ENCODE results near the gene EXOSC5.
A peak's percentile ranks its signal among the peaks of the same experiment; 100 is the strongest.

EXOSC5 gene

DNA sequence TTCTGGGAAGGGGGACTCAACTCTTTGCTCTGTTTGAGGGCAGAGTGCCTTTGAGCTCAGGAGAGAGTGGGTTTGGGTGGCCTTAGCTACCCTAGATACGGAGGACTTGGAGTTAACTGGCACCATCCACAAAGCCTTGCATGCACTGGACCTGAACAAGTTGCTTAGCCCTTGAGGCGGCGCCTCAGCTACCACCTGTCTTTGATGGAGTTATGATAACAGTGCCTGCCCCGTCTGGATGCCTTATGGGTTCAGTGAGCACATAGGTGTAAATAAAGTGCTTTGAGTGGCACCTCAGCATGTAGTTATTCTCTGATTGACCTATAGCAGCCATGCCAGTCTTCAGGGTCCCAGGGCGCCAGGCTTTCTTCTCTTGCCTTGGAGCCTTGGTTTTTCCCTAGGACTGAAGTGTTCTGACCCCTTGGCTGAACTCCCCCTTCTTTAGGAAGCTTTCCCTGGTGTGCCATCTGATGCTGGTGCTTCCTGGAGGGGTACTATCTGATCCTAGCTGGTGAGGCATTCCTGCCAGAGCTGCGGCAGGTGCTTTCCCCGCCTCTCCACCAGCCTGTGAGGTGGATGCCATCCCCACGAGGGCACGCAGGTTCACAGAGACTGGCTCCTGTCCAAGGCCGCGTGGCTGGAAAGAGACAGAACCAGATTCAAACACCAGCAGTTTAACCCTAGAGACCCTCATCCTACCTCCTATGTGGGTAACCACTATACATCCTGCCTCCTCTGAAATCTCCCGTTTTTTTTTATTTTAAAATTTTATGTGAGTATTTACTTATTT is 6.2 kb upstream of the EXOSC5 start:
- Histone ChIP-seq H3K9me3 (ENCODE audit: control insufficient read depth, insufficient read depth, low read depth, low read length) (no peaks in the 10 kb centered on the region), H3K36me3 (ENCODE audit: control insufficient read depth, insufficient read depth, low read length) (no peaks in the 10 kb centered on the region), H3K27me3 (ENCODE audit: control insufficient read depth, insufficient read depth, low read length) (no peaks in the 10 kb centered on the region), H3K27ac (ENCODE audit: low read depth, low read length) (no peak overlapping the region), H3K9ac (ENCODE audit: low read length) (no peak overlapping the region), H3K4me1 (ENCODE audit: control insufficient read depth, insufficient read depth, low read length) (peaks cover 23% of the 10 kb centered on the region), H3K4me3 (ENCODE audit: low read depth, low read length) (no peak overlapping the region)

DNA sequence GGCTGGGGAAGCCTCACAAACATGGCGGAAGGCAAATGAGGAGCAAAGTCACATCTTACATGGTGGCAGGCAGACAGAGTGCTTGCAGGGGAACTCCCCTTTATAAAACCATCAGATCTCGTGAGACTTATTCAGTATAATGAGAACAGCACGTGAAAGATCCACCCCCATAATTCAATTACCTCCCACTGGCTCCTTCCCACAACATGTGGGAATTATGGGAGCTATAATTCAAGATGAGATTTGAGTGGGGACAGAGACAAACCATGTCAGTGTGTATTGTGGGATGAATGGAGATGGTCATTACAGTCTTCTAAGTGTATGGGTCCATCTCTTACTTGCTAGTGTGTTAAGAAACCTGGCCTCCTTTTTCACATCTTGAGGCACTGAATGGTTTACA is 4.9 kb upstream of the EXOSC5 start:
- Histone ChIP-seq H3K9me3 (ENCODE audit: control insufficient read depth, insufficient read depth, low read depth, low read length) (no peaks in the 10 kb centered on the region), H3K27ac (ENCODE audit: low read depth, low read length) (no peak overlapping the region), H3K9ac (ENCODE audit: low read length) (no peak overlapping the region), H3K4me3 (ENCODE audit: low read depth, low read length) (no peak overlapping the region), H3K36me3 (ENCODE audit: control insufficient read depth, insufficient read depth, low read length) (no peaks in the 10 kb centered on the region), H3K4me1 (ENCODE audit: control insufficient read depth, insufficient read depth, low read length) (peaks cover 12% of the 10 kb centered on the region), H3K27me3 (ENCODE audit: control insufficient read depth, insufficient read depth, low read length) (no peaks in the 10 kb centered on the region)

DNA sequence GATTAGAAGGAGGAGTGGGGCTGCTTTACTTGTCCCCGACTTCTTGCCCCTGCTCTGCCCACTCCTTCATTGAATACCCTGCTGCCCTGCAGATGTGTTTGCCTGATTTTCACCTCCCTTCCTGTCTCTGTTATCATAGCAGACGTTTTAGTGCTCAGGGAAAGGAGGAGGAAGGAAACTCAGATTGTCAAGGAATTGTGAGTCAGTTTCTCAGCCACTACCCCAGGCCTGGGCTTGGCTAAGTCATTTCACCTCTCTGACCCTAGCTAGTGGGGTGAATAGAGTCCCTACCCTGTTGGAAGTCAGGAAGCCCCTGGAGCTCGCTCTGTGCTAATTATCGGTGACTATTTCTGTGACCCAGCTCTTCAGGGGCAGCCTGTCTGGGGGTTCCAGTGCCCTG is 4.3 kb upstream of the EXOSC5 start:
- Histone ChIP-seq H3K36me3 (ENCODE audit: control insufficient read depth, insufficient read depth, low read length) (no peaks in the 10 kb centered on the region), H3K4me1 (ENCODE audit: control insufficient read depth, insufficient read depth, low read length) (peaks cover 10% of the 10 kb centered on the region), H3K27me3 (ENCODE audit: control insufficient read depth, insufficient read depth, low read length) (no peaks in the 10 kb centered on the region), H3K9ac (ENCODE audit: low read length) (no peak overlapping the region), H3K27ac (ENCODE audit: low read depth, low read length) (no peak overlapping the region), H3K9me3 (ENCODE audit: control insufficient read depth, insufficient read depth, low read depth, low read length) (no peaks in the 10 kb centered on the region), H3K4me3 (ENCODE audit: low read depth, low read length) (no peak overlapping the region)

DNA sequence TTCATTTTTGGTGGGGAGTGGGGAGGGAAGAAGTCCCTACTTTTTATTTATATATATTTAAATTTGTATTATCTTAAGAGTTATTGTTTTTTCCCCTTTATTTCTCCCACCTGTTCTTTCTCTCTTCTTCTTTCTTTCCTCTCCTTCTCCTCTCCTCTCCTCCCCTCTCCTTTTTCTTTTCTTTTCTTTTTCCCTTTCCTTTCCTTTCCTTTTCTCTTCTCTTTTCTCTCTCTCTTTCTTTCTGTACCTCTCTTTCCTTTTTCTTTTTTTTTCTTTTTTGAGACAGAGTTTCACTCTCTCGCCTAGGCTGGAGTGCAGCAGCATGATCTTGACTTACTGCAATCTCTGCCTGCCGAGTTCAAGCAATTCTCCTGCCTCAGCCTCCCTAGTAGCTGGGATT is 2.4 kb upstream of the EXOSC5 start:
- no peaks in the 10 kb centered on the region for H3K9me3 ChIP-seq (ENCODE audit: control insufficient read depth, insufficient read depth, low read depth, low read length)
- no peaks in the 10 kb centered on the region for H3K27me3 ChIP-seq (ENCODE audit: control insufficient read depth, insufficient read depth, low read length)
- no peak overlapping the region for H3K27ac ChIP-seq (ENCODE audit: low read depth, low read length)
- H3K9ac ChIP-seq (ENCODE audit: low read length): no peak overlapping the region
- peaks cover 4% of the 10 kb centered on the region for H3K4me1 ChIP-seq (ENCODE audit: control insufficient read depth, insufficient read depth, low read length)
- H3K4me3 ChIP-seq (ENCODE audit: low read depth, low read length): no peak overlapping the region
- H3K36me3 ChIP-seq (ENCODE audit: control insufficient read depth, insufficient read depth, low read length): no peaks in the 10 kb centered on the region

DNA sequence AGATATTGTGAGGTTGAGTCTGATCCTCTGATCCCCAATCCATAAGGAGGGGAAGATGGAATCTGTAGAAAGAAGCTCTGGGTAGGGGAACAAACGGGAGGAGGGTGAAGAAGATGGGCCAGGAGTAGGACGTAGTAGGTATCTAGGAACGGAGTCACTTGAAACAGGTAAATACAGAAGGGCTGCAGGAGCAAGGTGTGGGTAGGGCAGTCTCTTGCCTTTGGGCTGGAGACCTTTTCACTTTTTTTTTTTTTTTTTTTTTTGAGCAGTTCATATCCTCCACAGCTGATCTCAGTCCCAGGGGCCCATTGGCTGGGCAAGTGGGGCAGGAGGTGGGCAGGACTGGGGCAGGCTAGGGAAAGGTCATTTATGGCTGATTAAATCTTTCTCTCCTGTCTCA is 1.9 kb upstream of the EXOSC5 start:
- Histone ChIP-seq H3K9me3 (ENCODE audit: control insufficient read depth, insufficient read depth, low read depth, low read length) (no peaks in the 10 kb centered on the region), H3K36me3 (ENCODE audit: control insufficient read depth, insufficient read depth, low read length) (no peaks in the 10 kb centered on the region), H3K27ac (ENCODE audit: low read depth, low read length) (no peak overlapping the region), H3K9ac (ENCODE audit: low read length) (peak overlapping the region; percentile 99), H3K4me1 (ENCODE audit: control insufficient read depth, insufficient read depth, low read length) (peaks cover 4% of the 10 kb centered on the region), H3K27me3 (ENCODE audit: control insufficient read depth, insufficient read depth, low read length) (no peaks in the 10 kb centered on the region), H3K4me3 (ENCODE audit: low read depth, low read length) (peak overlapping the region; percentile 82; the same call in 1 of the 2 replicates)

DNA sequence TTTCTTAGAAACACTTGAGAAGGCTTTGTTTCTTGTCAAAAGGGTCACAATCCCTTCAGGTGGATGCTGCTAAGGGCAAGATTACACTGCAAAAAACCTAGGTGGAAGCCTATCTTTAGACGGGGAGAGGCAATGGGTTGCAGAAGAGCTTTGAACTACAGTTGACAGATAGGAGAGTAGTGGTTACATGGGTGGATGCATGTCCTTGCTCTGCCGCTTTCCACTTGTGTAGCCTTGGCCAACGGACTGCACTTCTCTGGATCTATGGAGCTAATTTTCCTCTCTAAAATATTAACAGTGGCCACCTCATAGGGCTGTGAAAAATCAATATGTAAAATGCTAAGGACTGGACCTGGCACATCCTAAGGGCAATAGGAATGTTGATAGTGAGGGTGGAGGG is 1.4 kb upstream of the EXOSC5 start:
- H3K27ac ChIP-seq (ENCODE audit: low read depth, low read length): no peak overlapping the region
- H3K9ac ChIP-seq (ENCODE audit: low read length): peak overlapping the region; percentile 99
- no peaks in the 10 kb centered on the region for H3K27me3 ChIP-seq (ENCODE audit: control insufficient read depth, insufficient read depth, low read length)
- peaks cover 4% of the 10 kb centered on the region for H3K4me1 ChIP-seq (ENCODE audit: control insufficient read depth, insufficient read depth, low read length)
- no peaks in the 10 kb centered on the region for H3K36me3 ChIP-seq (ENCODE audit: control insufficient read depth, insufficient read depth, low read length)
- no peaks in the 10 kb centered on the region for H3K9me3 ChIP-seq (ENCODE audit: control insufficient read depth, insufficient read depth, low read depth, low read length)
- H3K4me3 ChIP-seq (ENCODE audit: low read depth, low read length): peak overlapping the region; percentile 82

DNA sequence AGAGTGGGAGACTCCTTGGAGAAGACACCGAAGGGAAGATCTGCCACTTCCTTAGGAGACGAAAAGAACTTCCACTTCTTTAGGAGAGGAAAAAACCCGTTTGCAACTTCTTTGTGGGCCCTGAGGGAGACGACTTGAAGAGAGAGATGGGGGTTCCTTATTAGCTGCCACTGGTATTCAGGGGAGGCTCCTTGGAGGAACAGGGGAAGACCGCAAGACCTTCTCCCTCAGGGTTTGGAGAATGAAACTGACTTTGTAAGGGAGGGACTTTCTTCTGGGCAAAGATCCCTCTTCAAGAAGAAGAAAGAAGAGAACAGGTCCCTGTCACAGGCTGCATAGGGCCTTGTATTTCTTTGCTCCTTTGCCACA is 875 bp upstream of the EXOSC5 start:
- Histone ChIP-seq H3K27me3 (ENCODE audit: control insufficient read depth, insufficient read depth, low read length) (no peaks in the 10 kb centered on the region), H3K9me3 (ENCODE audit: control insufficient read depth, insufficient read depth, low read depth, low read length) (no peaks in the 10 kb centered on the region), H3K36me3 (ENCODE audit: control insufficient read depth, insufficient read depth, low read length) (peaks cover under 1% of the 10 kb centered on the region), H3K9ac (ENCODE audit: low read length) (peak overlapping the region; percentile 99), H3K4me3 (ENCODE audit: low read depth, low read length) (peak overlapping the region; percentile 82), H3K27ac (ENCODE audit: low read depth, low read length) (peak overlapping the region; percentile 100), H3K4me1 (ENCODE audit: control insufficient read depth, insufficient read depth, low read length) (peaks cover 4% of the 10 kb centered on the region)

DNA sequence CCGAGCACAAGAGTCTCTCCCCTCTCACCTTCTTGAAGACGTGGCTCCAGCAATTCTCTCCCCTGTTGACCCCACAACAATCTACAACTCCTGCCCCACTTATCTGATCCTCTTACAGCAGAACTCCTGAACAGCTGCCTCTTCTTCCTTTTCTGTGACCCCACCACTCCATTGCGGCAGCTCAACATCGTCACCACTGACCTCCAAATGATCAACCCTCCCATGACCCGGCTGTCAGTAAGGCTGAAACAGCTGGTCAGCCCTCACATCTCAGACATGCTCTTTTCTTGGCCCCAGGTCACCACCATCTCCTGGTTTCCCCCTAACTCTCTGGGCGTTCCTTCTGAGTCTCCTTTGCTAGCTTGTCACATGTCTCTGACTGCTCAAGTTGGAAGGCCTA is 1.8 kb downstream of the EXOSC5 start:
- Histone ChIP-seq H3K4me3 (ENCODE audit: low read depth, low read length) (no peak overlapping the region), H3K4me1 (ENCODE audit: control insufficient read depth, insufficient read depth, low read length) (peaks cover 4% of the 10 kb centered on the region), H3K27ac (ENCODE audit: low read depth, low read length) (no peak overlapping the region), H3K9me3 (ENCODE audit: control insufficient read depth, insufficient read depth, low read depth, low read length) (no peaks in the 10 kb centered on the region), H3K9ac (ENCODE audit: low read length) (peak overlapping the region; percentile 21), H3K27me3 (ENCODE audit: control insufficient read depth, insufficient read depth, low read length) (no peaks in the 10 kb centered on the region), H3K36me3 (ENCODE audit: control insufficient read depth, insufficient read depth, low read length) (peaks cover 24% of the 10 kb centered on the region)

DNA sequence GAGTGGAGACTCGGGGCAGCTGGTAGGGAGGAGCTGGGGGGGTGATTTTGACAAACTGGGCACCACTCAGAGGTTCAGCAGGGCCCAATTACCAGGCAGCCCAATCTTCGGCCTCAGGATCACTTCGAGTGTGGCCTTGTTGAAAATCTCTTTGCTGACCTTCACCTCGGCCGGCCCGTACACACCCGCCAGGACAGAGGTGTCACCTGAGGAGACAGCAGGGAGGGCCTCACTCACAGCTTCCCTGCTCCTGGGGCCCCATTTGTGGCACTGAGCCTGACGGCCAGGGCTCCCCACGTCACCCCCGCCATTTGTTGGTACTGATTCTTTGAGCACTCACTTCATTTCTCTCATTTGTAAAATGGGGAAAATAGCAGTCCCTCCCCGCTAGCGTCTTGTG is 4.4 kb downstream of the EXOSC5 start:
- Histone ChIP-seq H3K36me3 (ENCODE audit: control insufficient read depth, insufficient read depth, low read length) (peaks cover 44% of the 10 kb centered on the region), H3K27me3 (ENCODE audit: control insufficient read depth, insufficient read depth, low read length) (no peaks in the 10 kb centered on the region), H3K4me3 (ENCODE audit: low read depth, low read length) (no peak overlapping the region), H3K27ac (ENCODE audit: low read depth, low read length) (no peak overlapping the region), H3K9ac (ENCODE audit: low read length) (no peak overlapping the region), H3K4me1 (ENCODE audit: control insufficient read depth, insufficient read depth, low read length) (no peaks in the 10 kb centered on the region), H3K9me3 (ENCODE audit: control insufficient read depth, insufficient read depth, low read depth, low read length) (no peaks in the 10 kb centered on the region)

DNA sequence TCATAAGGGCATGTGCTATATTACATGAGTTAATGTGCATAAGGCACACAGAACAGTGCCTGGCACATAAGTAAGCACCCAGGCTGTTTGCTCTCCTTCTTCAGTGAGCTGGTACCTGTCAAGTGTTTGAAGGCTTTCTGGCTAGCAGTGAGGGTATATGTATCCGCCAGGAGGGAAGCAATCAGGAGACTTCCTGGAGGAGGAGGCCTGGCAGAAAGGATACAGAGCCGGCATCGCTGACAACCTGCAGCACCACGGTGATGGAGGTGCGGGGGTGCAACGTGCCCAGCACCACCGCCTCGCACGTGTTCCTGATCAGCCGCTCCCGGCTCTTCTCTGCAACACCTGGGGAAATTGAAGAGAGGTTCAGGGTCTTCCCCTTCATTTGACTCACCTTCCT is 5.5 kb downstream of the EXOSC5 start:
- H3K9me3 ChIP-seq (ENCODE audit: control insufficient read depth, insufficient read depth, low read depth, low read length): no peaks in the 10 kb centered on the region

DNA sequence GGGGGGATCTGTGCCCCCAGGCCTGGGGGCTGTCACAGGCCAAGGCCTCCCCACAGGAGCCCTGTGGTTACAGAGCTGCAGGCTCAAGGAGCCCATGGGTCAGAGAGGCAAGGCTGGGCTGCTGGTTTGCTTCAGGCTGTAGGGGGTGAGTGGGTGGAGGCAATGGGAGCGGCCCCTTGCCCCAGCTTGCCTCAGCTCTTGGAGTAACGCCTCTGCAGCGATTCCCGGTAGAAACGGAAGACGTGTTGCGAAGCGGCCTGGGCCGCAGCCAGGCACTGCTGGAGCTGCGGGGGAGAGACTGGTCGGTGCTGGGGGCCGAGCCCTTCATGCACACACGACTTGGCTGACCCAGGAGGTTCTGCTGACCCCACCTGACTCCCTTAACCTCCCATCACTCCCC is 10.7 kb downstream of the EXOSC5 start:
- H3K36me3 ChIP-seq (ENCODE audit: control insufficient read depth, insufficient read depth, low read length): peaks cover 44% of the 10 kb centered on the region
- no peaks in the 10 kb centered on the region for H3K27me3 ChIP-seq (ENCODE audit: control insufficient read depth, insufficient read depth, low read length)
- no peak overlapping the region for H3K27ac ChIP-seq (ENCODE audit: low read depth, low read length)

More for the DNA sequence above, 5.5 kb downstream of the EXOSC5 start:
- H3K4me1 ChIP-seq (ENCODE audit: control insufficient read depth, insufficient read depth, low read length): no peaks in the 10 kb centered on the region
- no peaks in the 10 kb centered on the region for H3K27me3 ChIP-seq (ENCODE audit: control insufficient read depth, insufficient read depth, low read length)
- H3K27ac ChIP-seq (ENCODE audit: low read depth, low read length): no peak overlapping the region
- H3K9ac ChIP-seq (ENCODE audit: low read length): no peak overlapping the region
- no peak overlapping the region for H3K4me3 ChIP-seq (ENCODE audit: low read depth, low read length)
- H3K36me3 ChIP-seq (ENCODE audit: control insufficient read depth, insufficient read depth, low read length): peaks cover 53% of the 10 kb centered on the region

More for the DNA sequence above, 10.7 kb downstream of the EXOSC5 start:
- Histone ChIP-seq H3K4me1 (ENCODE audit: control insufficient read depth, insufficient read depth, low read length) (no peaks in the 10 kb centered on the region), H3K4me3 (ENCODE audit: low read depth, low read length) (no peak overlapping the region), H3K9me3 (ENCODE audit: control insufficient read depth, insufficient read depth, low read depth, low read length) (no peaks in the 10 kb centered on the region), H3K9ac (ENCODE audit: low read length) (no peak overlapping the region)

Measured in HUES6 (cell line).